GM23338 (cell line): Measurements from ENCODE around the gene TRNP1.

Experiments
- EZH2 ChIP-seq: fragments of 200-600 bp; sonication (generic); IDR thresholded peaks from one replicate; pipeline ENCODE4 v1.8.0; 2017; ENCODE audit warnings: antibody characterized with exemption, mild to moderate bottlenecking, low read depth; ENCODE audit not compliant: unreplicated experiment
- POLR2AphosphoS5 ChIP-seq: IDR thresholded peaks from 2 replicates; pipeline ENCODE4 v1.6.1; 2016; ENCODE audit warnings: antibody characterized with exemption, low read depth
- TF ChIP-seq, protein P1 (sequence below), 2 experiments: fragments of 200-600 bp in 1 of 2; sonication (generic) in 1 of 2; conservative IDR thresholded peaks; 2 replicates each; pipeline versions ENCODE4 v1.5.1 to v1.6.1; 2016 to 2017; ENCODE audit warnings: antibody characterized with exemption in 2 of 2, low read depth in 2 of 2, mild to moderate bottlenecking in 2 of 2, moderate library complexity in 1 of 2
- TF ChIP-seq, protein P2 (sequence below): IDR thresholded peaks from one replicate; pipeline ENCODE4 v1.6.1; 2018; ENCODE audit warnings: antibody characterized with exemption; ENCODE audit not compliant: unreplicated experiment

DNA sequence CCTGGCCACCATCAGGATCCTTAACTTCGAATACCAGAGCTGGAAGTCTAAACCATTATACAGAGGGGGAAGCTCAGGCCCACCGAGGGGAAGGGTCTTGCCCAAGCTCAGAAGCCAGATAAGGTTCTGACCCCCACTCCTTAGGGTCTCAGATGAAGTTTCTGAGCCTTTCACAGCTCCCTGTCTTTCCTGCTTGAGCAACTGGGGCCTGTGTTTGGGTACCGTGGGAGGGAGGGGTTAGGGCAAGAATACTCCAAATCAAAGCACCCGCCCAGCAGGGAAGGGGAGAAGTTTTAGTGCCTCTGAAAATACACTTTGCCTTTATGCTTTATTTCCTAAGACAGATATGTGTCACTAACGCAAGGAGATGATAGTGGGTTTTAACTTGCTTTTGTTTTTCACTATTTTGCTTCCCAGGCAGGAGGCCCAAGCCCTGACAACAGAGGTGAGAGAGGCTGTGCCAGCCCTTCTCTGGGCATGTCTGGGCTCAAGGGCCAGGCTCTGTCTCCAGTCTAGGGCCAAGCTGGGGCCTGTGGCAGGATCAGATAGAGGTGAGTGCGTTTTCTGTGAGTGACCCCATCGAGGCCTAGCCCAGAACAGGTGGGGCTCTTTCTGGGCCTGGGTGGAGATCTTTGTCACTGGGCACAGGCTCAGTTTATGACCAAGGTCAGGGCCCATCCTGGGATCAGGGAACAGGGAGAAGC, 39.7 kb downstream of the TRNP1 start:
- TF ChIP-seq, protein P1, sequence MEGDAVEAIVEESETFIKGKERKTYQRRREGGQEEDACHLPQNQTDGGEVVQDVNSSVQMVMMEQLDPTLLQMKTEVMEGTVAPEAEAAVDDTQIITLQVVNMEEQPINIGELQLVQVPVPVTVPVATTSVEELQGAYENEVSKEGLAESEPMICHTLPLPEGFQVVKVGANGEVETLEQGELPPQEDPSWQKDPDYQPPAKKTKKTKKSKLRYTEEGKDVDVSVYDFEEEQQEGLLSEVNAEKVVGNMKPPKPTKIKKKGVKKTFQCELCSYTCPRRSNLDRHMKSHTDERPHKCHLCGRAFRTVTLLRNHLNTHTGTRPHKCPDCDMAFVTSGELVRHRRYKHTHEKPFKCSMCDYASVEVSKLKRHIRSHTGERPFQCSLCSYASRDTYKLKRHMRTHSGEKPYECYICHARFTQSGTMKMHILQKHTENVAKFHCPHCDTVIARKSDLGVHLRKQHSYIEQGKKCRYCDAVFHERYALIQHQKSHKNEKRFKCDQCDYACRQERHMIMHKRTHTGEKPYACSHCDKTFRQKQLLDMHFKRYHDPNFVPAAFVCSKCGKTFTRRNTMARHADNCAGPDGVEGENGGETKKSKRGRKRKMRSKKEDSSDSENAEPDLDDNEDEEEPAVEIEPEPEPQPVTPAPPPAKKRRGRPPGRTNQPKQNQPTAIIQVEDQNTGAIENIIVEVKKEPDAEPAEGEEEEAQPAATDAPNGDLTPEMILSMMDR (conservative IDR thresholded peaks at IDR 0.05; ENCODE audit: low read depth in 2 of 2): no peak
- TF ChIP-seq POLR2AphosphoS5 (no peak), EZH2 (no peak)
- TF ChIP-seq, protein P2, sequence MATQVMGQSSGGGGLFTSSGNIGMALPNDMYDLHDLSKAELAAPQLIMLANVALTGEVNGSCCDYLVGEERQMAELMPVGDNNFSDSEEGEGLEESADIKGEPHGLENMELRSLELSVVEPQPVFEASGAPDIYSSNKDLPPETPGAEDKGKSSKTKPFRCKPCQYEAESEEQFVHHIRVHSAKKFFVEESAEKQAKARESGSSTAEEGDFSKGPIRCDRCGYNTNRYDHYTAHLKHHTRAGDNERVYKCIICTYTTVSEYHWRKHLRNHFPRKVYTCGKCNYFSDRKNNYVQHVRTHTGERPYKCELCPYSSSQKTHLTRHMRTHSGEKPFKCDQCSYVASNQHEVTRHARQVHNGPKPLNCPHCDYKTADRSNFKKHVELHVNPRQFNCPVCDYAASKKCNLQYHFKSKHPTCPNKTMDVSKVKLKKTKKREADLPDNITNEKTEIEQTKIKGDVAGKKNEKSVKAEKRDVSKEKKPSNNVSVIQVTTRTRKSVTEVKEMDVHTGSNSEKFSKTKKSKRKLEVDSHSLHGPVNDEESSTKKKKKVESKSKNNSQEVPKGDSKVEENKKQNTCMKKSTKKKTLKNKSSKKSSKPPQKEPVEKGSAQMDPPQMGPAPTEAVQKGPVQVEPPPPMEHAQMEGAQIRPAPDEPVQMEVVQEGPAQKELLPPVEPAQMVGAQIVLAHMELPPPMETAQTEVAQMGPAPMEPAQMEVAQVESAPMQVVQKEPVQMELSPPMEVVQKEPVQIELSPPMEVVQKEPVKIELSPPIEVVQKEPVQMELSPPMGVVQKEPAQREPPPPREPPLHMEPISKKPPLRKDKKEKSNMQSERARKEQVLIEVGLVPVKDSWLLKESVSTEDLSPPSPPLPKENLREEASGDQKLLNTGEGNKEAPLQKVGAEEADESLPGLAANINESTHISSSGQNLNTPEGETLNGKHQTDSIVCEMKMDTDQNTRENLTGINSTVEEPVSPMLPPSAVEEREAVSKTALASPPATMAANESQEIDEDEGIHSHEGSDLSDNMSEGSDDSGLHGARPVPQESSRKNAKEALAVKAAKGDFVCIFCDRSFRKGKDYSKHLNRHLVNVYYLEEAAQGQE: no peak
